Activated T-cell treated with anti-CD3 and anti-CD28 coated beads for 1 hour (primary cell): ENCODE results near the gene NUDT22.

Experiments used
- DNase-seq: peaks from one replicate; pipeline ENCODE4 v3.0.0-alpha.2; 2020; ENCODE audit warnings: low read depth

Gene NUDT22

GRCh38 chr11:64225608-64226506, at the start of gene NUDT22, which contains the start of gene TRPT1:
Gene NUDT22 (plus strand): TSS chr11:64226274. CDS start chr11:64226653, 379 bp downstream.
Gene TRPT1 (minus strand): TSS chr11:64226186. CDS start chr11:64225860, 326 bp downstream.
- peak; percentile 89 for DNase-seq

- no peak for DNase-seq
These were observed 49.3 kb upstream of the NUDT22 start for GRCh38 chr11:64176751-64177150.

GRCh38 chr11:64178203-64178602, 47.9 kb upstream of the NUDT22 start:
- DNase-seq, result no peak

GRCh38 chr11:64178951-64179639, 47.0 kb upstream of the NUDT22 start:
- no peak for DNase-seq

- DNase-seq, result no peak
These were observed 45.2 kb upstream of the NUDT22 start for GRCh38 chr11:64180891-64181290.

GRCh38 chr11:64181506-64182411, 44.3 kb upstream of the NUDT22 start:
- DNase-seq, result no peak

GRCh38 chr11:64183890-64184289, 42.2 kb upstream of the NUDT22 start:
- no peak for DNase-seq

- peak; percentile 26 for DNase-seq
These were observed 40.8 kb upstream of the NUDT22 start for GRCh38 chr11:64185175-64185692.

GRCh38 chr11:64185693-64186491, 40.2 kb upstream of the NUDT22 start, which contains the start of gene STIP1:
Gene STIP1 (plus strand): TSS chr11:64186171. CDS start chr11:64186262, 91 bp downstream.
- peak; percentile 97 for DNase-seq

GRCh38 chr11:64186492-64187165, 39.4 kb upstream of the NUDT22 start:
- no peak for DNase-seq

GRCh38 chr11:64192434-64192833, 33.6 kb upstream of the NUDT22 start:
- no peak for DNase-seq

GRCh38 chr11:64196626-64197025, 29.4 kb upstream of the NUDT22 start:
- DNase-seq, result no peak

- no peak for DNase-seq
These were observed 27.6 kb upstream of the NUDT22 start for GRCh38 chr11:64198511-64198910.

GRCh38 chr11:64201543-64201942, 24.5 kb upstream of the NUDT22 start:
- no peak for DNase-seq

- DNase-seq, result no peak
These were observed 23.1 kb upstream of the NUDT22 start for GRCh38 chr11:64202992-64203391.

GRCh38 chr11:64203421-64204079, 22.5 kb upstream of the NUDT22 start:
- no peak for DNase-seq

GRCh38 chr11:64204080-64204440, 22.0 kb upstream of the NUDT22 start:
- no peak for DNase-seq

GRCh38 chr11:64204464-64204989, 21.5 kb upstream of the NUDT22 start:
- DNase-seq, result peak; percentile 80

GRCh38 chr11:64206457-64207255, 19.4 kb upstream of the NUDT22 start, which contains the start of gene FERMT3:
Gene FERMT3 (plus strand): TSS chr11:64206721. CDS start chr11:64207365, 644 bp downstream.
- DNase-seq, result peak; percentile 57
